HL-60 (cell line): ENCODE results near the gene H2BK1.

Source experiments
- DNase-seq, 2 experiments: peaks; one replicate each; pipeline ENCODE4 v3.0.0-alpha.2; 2010 to 2020; ENCODE audit warnings: low read depth in 1 of 2, low spot score in 1 of 2
- H3K27ac ChIP-seq: fragments of 250-450 bp; sonication (Bioruptor Pico); replicated peaks from 2 replicates; pipeline ENCODE4 v1.5.1; 2020; ENCODE audit warnings: mild to moderate bottlenecking, moderate library complexity
- H3K27me3 ChIP-seq: fragments of 250-450 bp; sonication (Bioruptor Pico); 2 replicates; pipeline ENCODE4 v1.5.1; 2021; ENCODE audit warnings: mild to moderate bottlenecking, moderate library complexity; ENCODE audit not compliant: insufficient read depth, poor library complexity, severe bottlenecking
- H3K4me3 ChIP-seq: replicated peaks from 2 replicates; pipeline ENCODE4 v1.5.1; 2011; ENCODE audit warnings: mild to moderate bottlenecking, control low read depth, low read length; ENCODE audit not compliant: insufficient read depth
- CTCF ChIP-seq: IDR thresholded peaks from one replicate; pipeline ENCODE4 v1.5.1; 2011; ENCODE audit warnings: low read length, control low read depth, inconsistent platforms; ENCODE audit not compliant: insufficient read depth
- GABPA ChIP-seq: IDR thresholded peaks from 2 replicates; pipeline ENCODE4 v1.6.1; 2012; ENCODE audit warnings: low read depth
- POLR2AphosphoS5 ChIP-seq: IDR thresholded peaks from 2 replicates; pipeline ENCODE4 v1.6.1; 2012; ENCODE audit warnings: low read depth
- REST ChIP-seq: IDR thresholded peaks from 2 replicates; pipeline ENCODE4 v1.6.1; 2012; ENCODE audit warnings: low read depth; ENCODE audit not compliant: insufficient replicate concordance
- SPI1 ChIP-seq: IDR thresholded peaks from 2 replicates; pipeline ENCODE4 v1.6.1; 2012; ENCODE audit warnings: low read depth, mild to moderate bottlenecking, borderline replicate concordance

The H2BK1 gene

GRCh38 chr7:151240942-151241754 lies 30.9 kb upstream of the H2BK1 start:
- DNase-seq, result no peak
- no peak for TF ChIP-seq GABPA
- TF ChIP-seq REST, result no peak
- no peak for TF ChIP-seq SPI1
- no peak for TF ChIP-seq POLR2AphosphoS5
- no peak for TF ChIP-seq CTCF
- no peak overlapping the region for H3K4me3 ChIP-seq
- peaks cover 14% of the 10 kb centered on the region for H3K27me3 ChIP-seq
- H3K27ac ChIP-seq, result no peak overlapping the region

- Histone ChIP-seq H3K27ac (no peak overlapping the region), H3K27me3 (peaks cover 8% of the 10 kb centered on the region), H3K4me3 (no peak overlapping the region)
- DNase-seq, result no peak
- TF ChIP-seq CTCF (no peak), SPI1 (no peak), GABPA (no peak), REST (no peak), POLR2AphosphoS5 (no peak)
These were observed 30.2 kb upstream of the H2BK1 start for GRCh38 chr7:151240536-151240935.

- TF ChIP-seq SPI1 (no peak), POLR2AphosphoS5 (0 out of 2 replicates have a peak, but pooled peaks have one; percentile 6)
These were observed 29.7 kb upstream of the H2BK1 start for GRCh38 chr7:151239837-151240459.

GRCh38 chr7:151238924-151239836 lies 28.9 kb upstream of the H2BK1 start:
- Histone ChIP-seq H3K4me3 (no peak overlapping the region), H3K27me3 (no peaks in the 10 kb centered on the region), H3K27ac (no peak overlapping the region)
- TF ChIP-seq CTCF (no peak), POLR2AphosphoS5 (0 out of 2 replicates have a peak, but pooled peaks have one; percentile 22)
- DNase-seq, result no peak

More at GRCh38 chr7:151239837-151240459, 29.7 kb upstream of the H2BK1 start:
- no peak overlapping the region for H3K27ac ChIP-seq
- H3K4me3 ChIP-seq, result no peak overlapping the region
- H3K27me3 ChIP-seq, result peaks cover 4% of the 10 kb centered on the region
- no peak for DNase-seq
